Pancreas (tissue), 10 donors: ENCODE measurements around the gene KIAA1671. TPM values are rescaled to one million over a fixed set of nuclear protein-coding genes. Genes with fewer than 3 reads are reported as not detected.

ENCODE experiments used
- ATAC-seq, 4 donors: fragments of 200-7000 bp; cut with Tn5 transposase; one replicate each; pipeline versions ENCODE4 v1.8.0 to v1.9.1; 2020; ENCODE audit warnings: mild to moderate bottlenecking in 4 of 4, moderate library complexity in 4 of 4
- DNase-seq, 6 donors: peaks; one replicate each; pipeline ENCODE4 v3.0.0-alpha.2; 2020
- FAIRE-seq: peaks from 2 replicates; lab custom pipeline; 2012; peaks lifted over from hg19 to GRCh38; lab: Jason Lieb, UNC
- H3K27ac ChIP-seq, 4 donors: fragments of 200-600 bp; sonication (generic); 1 replicate in 3 of 4; 2 replicates in 1 of 4; pipeline versions ENCODE4 v1.5.0 to v1.8.0; 2020
- H3K27me3 ChIP-seq, 4 donors: fragments of 200-600 bp; one replicate each; pipeline ENCODE4 v1.8.0; 2021
- H3K36me3 ChIP-seq, 3 donors: fragments of 200-600 bp; sonication (generic) in 1 of 3; one replicate each; pipeline versions ENCODE4 v1.5.0 to v1.8.0; 2020 to 2021
- H3K4me1 ChIP-seq, 3 donors: fragments of 200-600 bp; one replicate each; pipeline ENCODE4 v1.8.0; 2021
- H3K4me3 ChIP-seq, 4 donors: fragments of 200-600 bp; sonication (generic) in 2 of 4; one replicate each; pipeline versions ENCODE4 v1.5.0 to v1.8.0; 2020 to 2021
- H3K9me3 ChIP-seq, 4 donors: fragments of 200-600 bp; one replicate each; pipeline ENCODE4 v1.8.0; 2021
- CTCF ChIP-seq, 4 donors: fragments of 200-600 bp; sonication (generic) in 3 of 4; IDR thresholded peaks; one replicate each; pipeline versions ENCODE4 v1.5.0 to v1.8.0; 2021; ENCODE audit warnings: antibody characterized with exemption in 4 of 4
- WGBS, 2 donors: extraction: QIAGEN DNeasy Blood & Tissue Kit; methylation state at CpG; one replicate each; pipeline ENCODE4 v1.1.7; 2013; 5-methylcytosine and 5-hydroxymethylcytosine counted together
- intact Hi-C, 3 donors: fragments of 100-400 bp; cut with DNase I; formaldehyde crosslinking; loops; one replicate each; pipeline versions ENCODE4 v1.11.1 to v1.14.2; 2022
- polyA plus RNA-seq, 2 donors: library from polyadenylated mRNA; stranded (reverse); fragments of 200-250 nt; gene quantifications; one replicate each; pipeline ENCODE4 v1.2.3, GENCODE V29; 2013
- total RNA-seq, 6 donors: library from RNA; stranded (reverse); fragmentation: NEBNext Ultra II Directional in 4 of 6; extraction: Animal tissue kit (Norgen Biotek cat#: 25700) in 4 of 6; gene quantifications; one replicate each; pipeline versions ENCODE4 v1.2.1 to v1.2.4, GENCODE V29; 2021 to 2023
- donor health status: healthy with polysubstance abuse.
- donor health status: DM: no; HTN: no; CAD: no; lungs with moderate emphysema.
- donor health status: DM: no; HTN: no; CAD: no.
- donor health status: control.
- donor health status: control.
- donor health status: Bipolar disorder and iron deficiency.
- donor health status: DM: yes; HTN: yes; CAD: no.
- donor health status: DM: no; HTN: no; CAD: no.
- donor health status: DM: no; HTN: no; CAD: no.
- donor health status: DM: yes; HTN: yes; CAD: no.

KIAA1671 gene
- total and polyA plus RNA-seq, 8 donors = 8.3 to 28.8 (median 19.0) TPM

GRCh38 chr22:25112538-25113253, 160.2 kb downstream of the KIAA1671 start:
- FAIRE-seq (no peak), DNase-seq (no peak), ATAC-seq (no peak)
- intact Hi-C loops = no loop called here
- Histone ChIP-seq H3K4me1 (peaks cover 7 to 13% (median 8%) of the 10 kb centered on the region in 3 donors), H3K27ac (peak overlapping the region; percentile 84 to 89 (median 85)), H3K4me3 (peak overlapping the region in 2 of 4 donors; percentile 48), H3K9me3 (no peaks in the 10 kb centered on the region), H3K36me3 (no peaks in the 10 kb centered on the region), H3K27me3 (no peaks in the 10 kb centered on the region)
- no peak for TF ChIP-seq CTCF (IDR thresholded peaks at IDR 0.05)
- WGBS, 2 donors = 61 to 67% methylated on average over 20 of the region's 20 CpGs

DNA sequence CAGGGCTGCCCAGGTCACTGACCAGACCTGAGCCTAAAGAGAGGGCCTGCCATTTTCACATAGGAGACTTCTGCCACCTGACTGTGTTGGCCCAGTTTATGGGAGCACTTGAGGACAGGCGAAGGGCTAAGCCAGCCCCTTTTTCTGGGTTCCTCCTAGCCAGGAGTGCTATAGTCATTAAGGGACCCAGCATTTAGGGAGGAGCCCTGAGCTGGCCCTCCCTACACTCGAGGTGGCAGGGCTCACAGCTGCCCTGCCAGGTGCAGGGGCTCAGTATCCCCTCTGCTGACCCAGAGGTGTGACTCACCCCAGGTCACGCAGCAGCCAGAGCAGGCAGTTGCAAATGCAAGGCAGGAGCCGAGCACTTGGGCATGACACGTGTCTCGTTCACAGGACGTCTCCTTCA, 160.8 kb downstream of the KIAA1671 start:
- FAIRE-seq (no peak), DNase-seq (peak in 1 of 6 donors; percentile 58), ATAC-seq (peak in 1 of 4 donors; percentile 1)
- Histone ChIP-seq H3K4me1 (peaks cover 7 to 13% (median 8%) of the 10 kb centered on the region in 3 donors), H3K27me3 (no peaks in the 10 kb centered on the region), H3K27ac (peak overlapping the region; percentile 84 to 89 (median 85)), H3K36me3 (no peaks in the 10 kb centered on the region), H3K9me3 (no peaks in the 10 kb centered on the region), H3K4me3 (peak overlapping the region in 2 of 4 donors; percentile 48)
- TF ChIP-seq CTCF (IDR thresholded peaks at IDR 0.05) = no peak
- 62 to 66% methylated on average over 7 of the region's 7 CpGs for WGBS, 2 donors
- intact Hi-C loops = no loop called here

- ATAC-seq = no peak
- TF ChIP-seq CTCF (IDR thresholded peaks at IDR 0.05) = no peak
- H3K36me3 ChIP-seq = no peaks in the 10 kb centered on the region
- peak overlapping the region in 3 of 4 donors; percentile 46 to 89 (median 72) for H3K27ac ChIP-seq
- H3K27me3 ChIP-seq = no peaks in the 10 kb centered on the region
- H3K4me3 ChIP-seq = no peak overlapping the region
- intact Hi-C loops = no loop called here
- no peaks in the 10 kb centered on the region for H3K9me3 ChIP-seq
- DNase-seq = no peak
- 71 to 73% methylated on average over 17 of the region's 17 CpGs for WGBS, 2 donors
- FAIRE-seq = no peak
- peaks cover 8 to 13% (median 12%) of the 10 kb centered on the region in 3 donors for H3K4me1 ChIP-seq
Measured at GRCh38 chr22:25114369-25115362, 162.2 kb downstream of the KIAA1671 start.

DNA sequence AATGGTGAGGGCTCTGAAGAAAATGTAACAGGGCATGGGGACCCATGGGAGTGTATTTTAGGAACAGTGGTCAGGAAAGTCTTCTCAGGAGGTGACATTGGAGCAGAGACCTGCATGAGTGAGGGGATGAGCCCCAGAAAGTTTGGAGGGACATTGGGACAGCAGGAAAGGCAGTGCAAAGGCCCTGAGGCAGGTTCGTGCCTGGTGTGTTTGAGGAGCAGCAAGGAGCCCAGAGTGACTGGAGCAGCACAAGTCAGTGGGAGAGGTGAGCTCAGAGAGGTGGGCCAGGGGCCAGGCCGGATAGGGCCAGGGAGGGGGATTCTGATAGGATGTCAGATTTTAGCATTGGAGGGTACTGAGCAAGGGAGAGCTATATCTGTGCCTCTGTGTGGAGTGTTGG, 167.1 kb downstream of the KIAA1671 start:
- TF ChIP-seq CTCF (IDR thresholded peaks at IDR 0.05) = no peak
- FAIRE-seq (no peak), DNase-seq (no peak), ATAC-seq (peak in 2 of 4 donors; percentile 3)
- no peaks in the 10 kb centered on the region for H3K9me3 ChIP-seq
- H3K27me3 ChIP-seq = no peaks in the 10 kb centered on the region
- 69 to 71% methylated on average over 2 of the region's 2 CpGs for WGBS, 2 donors
- peak overlapping the region; percentile 73 to 93 (median 82) for H3K27ac ChIP-seq
- intact Hi-C loops = no loop called here
- no peak overlapping the region for H3K4me3 ChIP-seq
- peaks cover 0 to 23% (median 20%) of the 10 kb centered on the region in 3 donors for H3K4me1 ChIP-seq
- H3K36me3 ChIP-seq = peaks cover 0 to 4% (median 0%) of the 10 kb centered on the region in 3 donors
